Iris pigment epithelial cell (primary cell): ENCODE results near the gene APLP1.
"Not testable (repeated sequence)": the region's sequence is repeated elsewhere in the genome, so short reads cannot be mapped to it uniquely, and the experiment has no call there.

Source experiments
- DNase-seq: peaks from one replicate; pipeline ENCODE4 v3.0.0-alpha.2; 2011; ENCODE audit warnings: low read depth

The APLP1 gene

DNA sequence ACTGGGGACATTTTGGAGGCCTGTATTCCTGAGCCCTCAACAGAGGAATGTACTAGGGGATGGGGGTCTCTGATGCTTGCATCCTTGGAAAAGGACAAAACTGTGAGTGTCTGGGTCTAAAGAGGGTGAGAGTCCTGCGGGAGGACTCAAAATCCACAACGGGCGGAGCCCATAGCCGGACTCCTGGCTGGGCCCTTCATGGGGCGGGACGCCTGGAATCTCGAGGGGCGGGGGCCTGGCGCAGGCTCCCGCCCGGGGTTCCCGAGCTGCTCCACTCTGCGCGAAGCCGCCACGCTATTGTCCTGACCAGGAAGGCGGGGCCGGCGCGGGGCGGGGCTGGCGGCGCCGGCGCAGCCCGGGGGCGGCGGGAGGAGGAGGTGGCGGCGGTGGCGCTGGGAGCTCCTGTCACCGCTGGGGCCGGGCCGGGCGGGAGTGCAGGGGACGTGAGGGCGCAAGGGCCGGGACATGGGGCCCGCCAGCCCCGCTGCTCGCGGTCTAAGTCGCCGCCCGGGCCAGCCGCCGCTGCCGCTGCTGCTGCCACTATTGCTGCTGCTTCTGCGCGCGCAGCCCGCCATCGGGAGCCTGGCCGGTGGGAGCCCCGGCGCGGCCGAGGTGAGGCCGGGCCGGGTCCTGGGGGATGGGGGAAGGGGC, at the start of gene APLP1:
Gene APLP1 (plus strand): TSS at position 403 of the 651 bp plus-strand sequence. CDS start 63 bp downstream, at position 466.
- DNase-seq, result peak; percentile 31

DNA sequence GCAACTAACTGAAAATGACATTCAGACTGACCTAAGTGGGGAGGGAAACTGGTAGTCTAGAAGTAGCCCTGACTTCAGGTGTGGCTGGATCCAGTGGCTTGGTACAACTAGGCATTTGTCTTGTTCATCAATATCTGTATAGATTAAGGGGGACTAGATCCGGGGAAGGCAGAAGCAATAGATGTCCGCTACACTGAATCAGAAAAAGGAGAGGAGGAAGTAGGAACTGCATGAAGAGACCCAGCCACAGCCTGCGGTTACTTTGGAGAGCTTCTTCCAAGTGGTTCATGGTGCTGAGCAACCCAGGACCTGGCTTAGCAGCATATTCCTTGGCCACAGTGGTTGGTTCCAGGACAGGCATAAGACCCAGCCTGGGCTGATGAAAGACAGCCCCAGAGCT, 45.8 kb upstream of the APLP1 start:
- DNase-seq, result no peak

DNA sequence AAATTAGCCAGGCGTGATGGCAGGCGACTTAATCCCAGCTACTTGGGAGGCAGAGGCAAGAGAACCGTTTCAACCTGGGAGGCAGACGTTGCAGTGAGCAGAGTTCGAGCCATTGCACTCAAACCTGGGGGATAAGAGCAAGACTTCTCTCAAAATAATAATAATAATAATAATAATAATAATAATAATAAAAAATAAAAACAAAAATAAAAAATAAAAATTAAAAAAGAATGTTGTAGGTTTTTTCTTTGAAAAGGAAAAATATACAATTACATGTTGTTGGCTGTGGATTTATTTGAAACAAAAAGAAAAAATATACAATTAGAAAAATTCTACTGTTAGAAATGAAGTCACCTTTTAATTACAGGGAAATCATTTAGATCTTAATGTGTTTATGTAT, 44.2 kb upstream of the APLP1 start:
- no peak for DNase-seq

DNA sequence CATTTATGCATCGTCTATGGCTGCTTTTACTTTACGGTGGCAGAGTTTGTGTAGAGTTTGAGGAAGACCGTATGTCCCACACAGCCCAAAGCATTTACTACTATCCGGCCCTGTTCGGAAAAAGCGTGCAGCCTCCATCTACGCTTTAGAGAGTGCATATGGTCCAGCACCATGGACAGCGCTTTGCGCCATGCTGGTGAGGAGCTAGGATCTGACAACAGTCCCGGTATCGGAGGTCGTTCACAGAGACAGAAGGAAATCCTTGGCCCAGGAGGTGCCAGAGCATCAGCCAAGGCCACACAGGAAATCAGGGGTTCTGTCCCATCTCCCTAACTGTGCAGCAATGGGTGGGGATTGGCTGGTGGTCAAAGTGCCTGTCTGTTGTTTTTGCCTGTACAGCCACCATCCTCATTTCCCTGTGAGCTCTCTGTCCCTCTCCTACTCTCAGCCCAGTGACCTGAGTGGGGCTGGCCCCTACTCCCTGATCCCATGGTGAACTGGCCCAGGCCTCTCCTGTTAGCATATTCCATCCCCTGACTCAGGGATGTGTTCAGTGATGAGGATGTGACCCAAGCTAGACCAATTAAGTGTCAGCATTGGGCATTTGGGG, 39.6 kb upstream of the APLP1 start:
- DNase-seq, result peak; percentile 55

DNA sequence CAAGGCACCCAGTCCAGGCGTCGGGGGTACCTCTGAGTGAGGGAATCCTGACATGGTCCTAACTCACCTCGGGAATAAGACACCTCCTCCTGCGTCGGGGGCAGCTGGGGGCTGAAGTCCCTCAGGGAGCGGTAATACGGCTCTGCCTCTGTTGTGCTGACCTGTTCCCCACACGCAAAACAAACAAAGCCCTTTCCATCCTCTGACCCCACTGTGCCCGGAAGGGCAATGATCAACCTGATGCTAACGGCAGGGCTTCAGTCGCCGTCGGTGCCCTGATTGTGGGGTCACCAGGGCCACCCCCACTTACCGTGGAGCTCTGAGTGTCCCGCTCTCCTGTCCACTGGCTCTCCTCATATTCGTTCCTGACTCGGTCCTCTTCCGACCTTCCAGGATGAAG, 37.4 kb upstream of the APLP1 start:
- DNase-seq, result no peak

DNA sequence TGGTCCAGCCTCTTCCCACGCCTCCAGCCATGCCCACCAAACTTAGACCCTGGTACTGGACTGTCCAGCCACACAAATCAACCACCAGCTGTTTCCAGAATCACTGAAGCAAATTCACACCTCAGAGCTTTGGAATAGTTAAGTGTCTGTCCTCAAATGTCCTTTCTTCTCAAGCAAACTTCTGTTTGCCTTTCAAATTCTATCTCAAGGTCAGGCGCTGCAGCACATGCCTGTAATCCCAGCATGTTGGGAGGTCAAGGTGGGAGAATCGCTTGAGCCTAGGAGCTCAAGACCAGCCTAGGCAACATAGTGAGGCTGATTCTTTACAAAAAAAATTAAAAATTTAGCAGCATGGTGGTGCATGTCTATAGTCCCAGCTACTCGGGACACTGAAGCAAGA, 36.3 kb upstream of the APLP1 start:
- no peak for DNase-seq

DNA sequence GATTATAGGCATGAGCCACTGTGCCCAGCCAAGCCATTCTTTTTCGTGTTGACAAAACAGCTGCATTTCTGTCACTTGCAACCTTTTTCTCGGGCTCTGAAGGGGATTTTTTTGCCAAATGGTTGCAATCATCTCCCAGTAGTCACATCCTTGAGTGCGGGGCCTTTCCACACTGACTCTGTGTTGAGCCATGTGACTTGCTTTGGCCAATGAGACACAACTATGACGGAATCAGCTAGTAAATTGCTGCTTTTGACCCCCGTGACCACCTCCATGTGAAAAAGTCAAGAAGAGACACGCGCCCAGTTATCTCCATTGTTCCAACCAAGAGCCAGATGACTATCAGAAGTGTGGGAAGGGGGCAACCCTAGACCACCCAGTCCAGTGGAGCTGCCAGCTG, 34.4 kb upstream of the APLP1 start:
- DNase-seq, result no peak

DNA sequence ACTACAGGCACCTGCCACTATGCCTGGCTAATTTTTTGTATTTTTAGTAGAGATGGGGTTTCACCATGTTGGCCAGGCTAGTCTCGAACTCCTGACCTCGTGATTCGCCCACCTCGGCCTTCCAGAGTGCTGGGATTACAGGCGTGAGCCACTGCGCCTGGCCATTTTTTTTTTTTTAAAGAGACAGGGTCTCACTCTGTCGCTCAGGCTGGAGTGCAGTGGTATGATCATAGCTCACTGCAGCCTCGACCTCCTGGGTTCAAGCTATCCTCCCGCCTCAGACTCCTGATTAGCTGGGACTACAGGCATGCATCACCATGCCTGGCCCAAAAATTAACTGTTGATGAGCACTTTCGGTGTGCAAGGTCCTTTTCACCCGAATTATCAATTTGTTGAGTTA, 32.3 kb upstream of the APLP1 start:
- DNase-seq, result not testable (repeated sequence)

DNA sequence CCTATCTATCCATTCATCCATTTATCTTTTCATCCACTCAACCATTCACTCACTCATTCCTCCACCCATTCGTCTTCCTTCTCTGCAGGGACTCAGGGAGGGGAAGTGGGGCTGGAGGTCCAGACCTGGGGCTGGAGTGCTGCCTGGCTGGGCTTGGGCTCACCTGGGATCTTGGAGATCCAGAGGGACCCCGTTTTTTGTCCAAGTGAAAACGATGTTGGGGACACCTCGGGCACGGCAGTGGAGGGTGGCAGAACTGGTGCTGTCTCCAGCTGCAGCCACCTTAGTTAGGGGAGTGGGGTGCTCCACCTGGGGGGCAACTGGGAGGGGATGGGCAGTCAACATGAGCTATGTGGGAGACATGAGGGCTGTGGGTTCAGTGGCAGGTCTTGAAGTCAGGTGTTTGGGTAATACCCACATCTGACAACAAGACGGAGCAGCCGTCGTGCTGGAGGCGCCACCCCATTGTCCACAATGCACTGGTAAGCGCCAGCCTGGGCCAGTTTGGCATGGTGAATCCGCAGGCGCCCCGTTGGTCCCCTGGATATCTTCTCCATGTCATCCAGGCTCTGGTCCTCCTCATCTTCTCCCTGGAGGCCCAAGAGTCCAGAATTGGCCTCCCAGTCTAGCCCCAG, 26.3 kb upstream of the APLP1 start:
- DNase-seq, result no peak

DNA sequence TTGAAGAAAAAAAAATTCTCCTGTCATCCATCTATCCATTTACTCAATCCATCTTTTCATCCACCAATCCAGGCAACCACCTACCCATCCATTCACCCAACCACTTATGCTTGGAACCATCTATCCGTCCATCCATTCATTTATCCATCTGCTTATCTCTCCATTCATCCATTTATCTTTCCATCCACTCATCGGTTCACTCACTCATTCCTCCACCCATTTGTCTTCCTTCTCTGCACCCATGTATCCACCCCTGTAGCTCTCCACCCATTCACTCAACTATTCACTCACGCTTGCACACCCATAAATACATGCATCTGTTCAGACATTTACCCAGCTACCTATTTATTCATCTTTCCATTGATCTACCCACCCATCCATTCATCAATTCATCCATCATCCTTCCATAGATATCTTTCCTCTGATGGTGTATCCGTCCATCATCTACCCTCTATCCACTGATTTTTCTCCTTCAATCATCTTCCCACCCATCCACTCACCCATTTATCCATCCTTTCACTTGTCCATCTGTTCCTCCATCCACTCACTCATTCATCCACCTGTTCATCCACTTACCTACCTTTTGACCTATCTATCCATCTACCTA, 25.6 kb upstream of the APLP1 start:
- DNase-seq, result no peak

DNA sequence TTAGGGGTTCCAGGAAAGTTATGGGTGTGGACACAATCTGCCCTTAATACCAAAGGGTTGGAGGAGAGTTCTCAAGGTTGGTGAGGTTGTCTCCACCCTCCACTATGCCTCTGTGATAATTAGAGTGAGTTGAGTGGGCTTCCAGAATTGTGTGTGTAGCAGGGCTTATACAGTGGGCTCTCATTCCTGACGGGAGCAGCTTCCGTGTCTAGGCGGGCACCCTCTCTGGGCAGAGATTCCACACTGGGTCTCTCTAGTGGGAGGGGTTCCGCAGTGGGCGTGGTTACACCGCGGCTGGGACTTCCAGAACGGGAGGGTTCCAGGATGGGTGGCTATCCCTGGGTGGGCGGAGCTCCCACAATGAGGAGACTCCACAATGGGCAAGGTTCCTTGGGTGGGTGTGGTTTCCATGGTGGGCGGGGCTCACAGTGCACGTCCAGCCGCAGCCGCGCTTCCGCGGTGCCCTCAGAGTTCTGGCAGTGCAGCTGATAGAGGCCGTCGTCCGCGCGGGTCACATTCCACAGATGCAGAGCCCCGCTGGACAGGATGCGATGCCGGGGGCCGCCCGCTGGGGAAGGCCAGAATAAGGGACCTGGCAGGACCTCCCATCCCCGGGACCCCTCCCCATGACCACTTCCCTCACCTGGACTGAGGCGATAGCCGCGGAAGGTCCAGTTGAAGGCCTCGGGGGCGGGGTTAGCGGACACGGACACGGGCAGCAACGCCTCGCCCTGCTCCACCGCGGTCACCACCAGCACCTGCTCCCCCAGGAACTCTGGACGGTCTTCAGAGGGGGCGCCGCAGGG, 24.5 kb upstream of the APLP1 start:
- no peak for DNase-seq

DNA sequence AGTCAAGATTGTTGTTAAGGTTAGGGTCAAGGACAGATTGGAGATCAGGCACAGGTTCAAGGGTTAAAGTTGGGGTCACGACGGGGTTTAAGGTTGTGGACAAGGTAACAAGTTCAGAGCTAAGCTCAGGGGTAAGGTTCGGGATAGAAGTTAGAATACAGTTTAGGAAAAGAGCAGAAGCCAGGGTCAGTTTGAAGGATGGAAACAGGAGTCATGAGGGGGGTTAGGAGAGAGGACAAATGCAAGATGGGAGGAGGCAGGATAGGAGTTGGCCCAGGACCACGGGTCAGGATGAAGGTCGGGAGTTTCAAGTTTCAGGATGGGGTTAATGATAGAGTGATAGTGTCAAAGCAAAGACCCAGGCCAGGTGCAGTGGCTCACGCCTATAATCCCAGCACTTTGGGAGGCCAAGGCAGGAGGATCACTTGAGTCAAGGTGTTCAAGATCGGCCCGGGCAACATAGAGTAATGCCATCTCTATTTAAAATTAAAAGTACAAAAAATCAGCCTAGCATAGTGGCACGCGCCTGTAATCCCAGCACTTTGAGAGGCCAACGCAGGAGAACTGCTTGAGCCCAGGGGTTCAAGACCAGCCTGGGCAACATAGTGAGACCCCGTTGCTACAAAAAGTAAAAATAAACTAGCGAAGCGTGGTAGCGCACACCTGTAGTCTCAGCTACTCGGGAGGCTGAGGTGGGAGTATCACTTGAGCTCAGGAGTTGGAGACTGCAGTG, 23.7 kb upstream of the APLP1 start:
- DNase-seq, result no peak

DNA sequence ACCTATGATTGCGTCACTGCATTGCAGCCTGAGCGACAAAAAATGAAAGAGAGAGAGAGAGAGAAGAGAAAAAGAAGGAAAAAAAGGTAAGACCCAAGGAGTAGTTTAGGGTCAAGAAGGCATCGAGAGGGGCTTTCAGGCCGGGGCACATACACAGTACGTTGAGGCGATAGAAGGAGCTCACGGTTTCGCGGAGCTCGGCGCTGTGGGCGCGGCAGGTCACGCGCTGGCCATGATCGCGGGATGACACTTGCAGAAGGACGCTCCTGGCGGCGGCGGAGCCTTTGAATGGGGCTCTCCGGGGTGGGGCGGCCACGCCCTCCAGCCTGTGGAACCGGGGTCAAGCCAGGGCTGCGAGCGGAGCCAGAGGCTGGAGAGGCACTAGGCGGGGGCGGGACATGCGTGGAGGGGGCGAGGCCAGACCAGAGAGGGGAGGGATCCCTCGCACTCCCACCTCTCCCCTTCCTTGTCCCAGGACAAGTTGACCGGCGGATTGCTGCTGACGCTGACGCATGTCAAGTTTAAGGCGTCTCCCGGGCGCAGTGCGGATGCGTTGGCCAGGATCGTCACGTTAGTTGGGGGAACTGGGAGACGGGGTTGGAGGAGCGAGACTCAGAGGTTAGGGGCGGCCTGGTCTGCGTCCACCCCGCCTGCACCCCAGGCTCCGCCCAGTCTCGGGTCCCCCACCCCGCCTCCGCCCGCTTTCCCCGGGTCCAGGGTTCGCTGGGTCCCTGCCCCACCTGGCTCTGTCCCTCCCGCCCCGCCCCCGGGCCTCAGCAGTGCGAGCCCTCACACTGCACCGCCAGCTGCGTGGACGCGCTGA, 22.9 kb upstream of the APLP1 start:
- DNase-seq, result no peak

DNA sequence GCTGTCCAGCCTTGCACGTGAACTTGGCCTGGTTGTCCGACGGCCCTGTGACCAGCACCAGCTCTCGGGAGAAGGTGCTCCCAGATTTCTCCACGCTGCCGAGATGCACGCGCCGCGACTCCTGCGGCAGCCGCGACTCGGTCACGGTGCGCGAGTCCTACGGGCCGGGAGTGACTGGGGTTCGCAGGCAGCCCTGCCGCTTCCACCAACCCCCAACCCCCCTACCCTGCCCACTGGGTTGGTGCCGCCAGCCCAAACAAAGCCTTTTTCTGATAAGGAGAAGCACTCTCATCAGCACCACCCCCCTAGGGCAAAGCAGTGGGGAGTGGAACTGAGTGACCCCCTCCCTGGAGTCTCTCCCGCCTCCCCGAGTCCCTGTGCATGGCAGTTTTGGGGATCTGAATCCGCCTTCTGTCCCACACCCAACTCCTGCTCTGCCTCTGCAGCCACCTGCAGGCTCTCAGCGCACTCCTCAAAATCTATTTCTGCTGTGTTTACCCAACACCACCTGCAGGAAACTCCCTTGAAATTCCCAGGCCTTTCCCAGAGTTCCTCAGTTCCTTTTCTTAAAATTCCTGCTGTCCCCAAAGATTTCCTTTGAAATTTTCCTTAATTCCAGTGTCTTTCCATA, 22.2 kb upstream of the APLP1 start:
- DNase-seq, result no peak

DNA sequence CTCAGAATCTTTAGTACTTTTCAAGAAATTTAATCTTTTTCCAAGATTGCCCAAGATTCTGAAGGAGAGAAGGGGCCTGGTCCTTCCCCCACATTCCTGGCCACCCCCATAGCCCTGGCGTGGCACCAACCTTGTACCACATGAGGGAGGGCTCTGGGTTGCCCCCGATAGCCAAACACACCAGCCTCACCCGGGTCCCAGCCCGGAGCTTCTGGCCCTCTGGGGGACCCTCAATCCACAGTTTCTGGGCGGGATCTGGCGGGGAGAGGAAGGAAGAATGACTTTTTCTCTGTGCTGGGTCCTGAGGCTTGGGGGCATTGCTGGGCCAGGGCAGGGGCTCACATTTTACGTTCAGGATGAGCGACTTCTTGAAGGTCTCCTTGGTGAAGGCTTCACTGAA, 20.5 kb upstream of the APLP1 start:
- DNase-seq, result no peak

DNA sequence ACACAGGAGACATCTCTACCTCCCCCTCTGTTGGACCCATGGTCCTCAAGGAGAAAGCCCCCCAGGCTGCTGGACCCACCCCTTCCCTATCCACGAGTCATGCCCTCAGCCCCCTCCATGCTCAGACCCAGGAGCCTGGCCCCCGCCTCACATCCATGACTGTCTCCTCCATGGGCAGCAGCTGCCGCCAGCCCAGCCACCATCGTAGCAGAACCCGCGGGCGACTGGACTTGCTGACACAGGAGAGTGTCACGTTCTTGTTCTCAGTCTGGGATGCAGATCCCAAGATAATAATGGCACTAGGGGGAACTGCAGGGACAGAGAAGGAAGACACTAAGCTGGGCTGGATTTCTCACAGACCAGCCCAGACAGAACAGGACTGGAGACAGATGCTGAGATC, 19.9 kb upstream of the APLP1 start:
- DNase-seq, result no peak

DNA sequence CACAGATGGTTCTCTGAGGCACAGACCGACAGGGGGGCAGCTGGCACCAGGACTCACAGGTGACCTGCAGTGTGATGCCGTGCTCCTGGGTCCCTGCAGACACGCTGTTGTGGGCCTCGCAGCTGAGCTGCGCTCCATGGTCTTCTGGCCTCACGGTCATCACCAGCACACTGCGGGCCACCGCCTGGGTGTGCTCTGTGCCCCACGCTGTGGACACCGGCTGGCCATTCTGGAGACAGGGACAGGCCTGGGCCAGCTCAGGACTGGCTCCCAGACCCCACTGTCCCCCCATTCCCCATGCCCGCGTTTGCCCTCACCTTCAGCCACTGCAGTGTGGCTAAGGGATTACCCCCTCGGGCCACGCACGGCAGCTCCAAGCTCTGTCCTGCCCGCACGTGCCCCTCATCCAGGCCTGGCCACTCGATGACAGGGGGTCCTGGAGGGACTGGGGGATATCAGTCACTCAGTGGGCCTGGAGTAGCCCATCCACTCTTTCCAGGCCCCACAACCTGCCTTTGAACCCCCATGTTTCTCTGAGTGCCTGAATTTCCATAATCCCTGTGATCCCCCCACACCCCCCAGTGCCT, 19.4 kb upstream of the APLP1 start:
- no peak for DNase-seq

DNA sequence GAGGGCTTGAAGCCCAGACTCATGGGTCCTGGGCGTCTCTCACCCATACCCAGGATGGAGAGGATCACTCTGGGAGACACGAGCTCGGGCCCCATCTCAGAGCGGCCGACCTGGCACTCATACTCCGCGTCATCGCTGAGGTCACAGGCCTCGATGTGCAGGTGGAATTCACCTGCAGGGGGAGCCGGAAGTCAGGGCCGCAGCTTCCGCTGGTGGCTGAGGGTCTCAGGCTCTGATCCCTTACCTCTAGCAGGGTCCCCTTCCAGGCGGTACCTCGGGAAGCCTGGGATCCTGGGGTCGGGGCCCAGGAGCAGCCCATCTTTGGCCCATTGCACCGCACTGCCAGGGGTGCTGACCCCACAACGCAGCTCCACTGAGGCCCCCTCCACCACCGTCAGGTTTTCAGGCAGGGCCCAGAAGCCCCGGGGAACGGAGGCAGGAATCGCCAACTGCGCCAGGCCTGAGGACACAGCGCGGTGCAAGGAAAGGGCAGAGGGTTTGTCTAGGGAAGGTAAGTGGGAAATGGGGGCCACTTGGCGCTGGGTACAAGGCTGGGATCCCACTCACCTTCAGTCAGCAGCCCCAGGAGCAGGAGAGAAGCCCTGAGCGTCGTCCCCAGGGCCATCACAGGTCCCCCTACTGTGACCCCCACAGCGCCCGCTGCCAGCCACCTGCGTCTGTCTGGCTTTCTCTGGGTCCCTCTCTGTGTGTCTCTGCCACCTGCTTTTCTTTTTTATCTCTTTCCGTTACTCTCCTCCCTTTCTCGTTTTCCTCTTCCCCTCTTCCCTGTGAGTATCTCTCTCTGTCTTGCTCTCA, 17.0 kb upstream of the APLP1 start:
- no peak for DNase-seq
